Measurements from ENCODE around the gene MKI67.

DNA sequence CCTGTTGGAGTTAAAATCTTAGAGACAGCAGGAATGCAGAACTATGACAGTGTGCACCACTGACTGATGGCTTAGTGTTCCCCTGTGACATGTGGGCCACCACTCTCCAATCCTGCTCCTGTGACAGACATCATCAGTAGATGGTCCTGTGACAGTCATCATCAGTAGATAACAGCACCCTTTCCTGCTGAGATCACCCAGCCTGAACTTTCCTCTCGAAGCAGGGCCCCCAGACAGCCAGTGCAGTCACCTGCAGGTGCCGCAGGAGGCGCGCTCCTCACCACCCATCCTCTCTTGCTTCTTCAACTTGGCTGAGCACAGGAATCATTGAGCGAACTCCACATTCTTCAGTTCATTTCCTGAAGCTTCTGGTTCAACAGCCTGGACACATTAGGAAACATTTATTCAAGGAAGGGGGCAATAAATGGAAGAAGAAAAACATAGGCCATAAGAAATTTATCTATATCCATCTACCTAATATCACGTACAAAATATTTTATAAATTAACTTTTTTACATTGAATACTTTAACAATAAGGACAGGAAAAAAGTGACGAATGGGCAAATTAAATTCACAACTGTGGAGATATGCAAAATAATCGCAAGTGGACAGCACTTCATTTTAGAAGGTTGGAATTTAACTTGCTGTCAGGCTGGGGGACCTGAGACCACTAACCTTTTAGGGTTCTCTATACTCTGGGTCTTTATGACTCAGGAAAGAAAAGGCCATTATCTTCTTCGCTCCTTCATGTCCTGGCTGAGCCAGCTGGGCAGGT lies 32.0 kb upstream of the MKI67 start:
- TF ChIP-seq, protein P1, sequence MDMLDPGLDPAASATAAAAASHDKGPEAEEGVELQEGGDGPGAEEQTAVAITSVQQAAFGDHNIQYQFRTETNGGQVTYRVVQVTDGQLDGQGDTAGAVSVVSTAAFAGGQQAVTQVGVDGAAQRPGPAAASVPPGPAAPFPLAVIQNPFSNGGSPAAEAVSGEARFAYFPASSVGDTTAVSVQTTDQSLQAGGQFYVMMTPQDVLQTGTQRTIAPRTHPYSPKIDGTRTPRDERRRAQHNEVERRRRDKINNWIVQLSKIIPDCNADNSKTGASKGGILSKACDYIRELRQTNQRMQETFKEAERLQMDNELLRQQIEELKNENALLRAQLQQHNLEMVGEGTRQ (IDR thresholded peaks at IDR 0.05; ENCODE audit: low read depth, low read length) = no peak
- TF ChIP-seq, protein P2, sequence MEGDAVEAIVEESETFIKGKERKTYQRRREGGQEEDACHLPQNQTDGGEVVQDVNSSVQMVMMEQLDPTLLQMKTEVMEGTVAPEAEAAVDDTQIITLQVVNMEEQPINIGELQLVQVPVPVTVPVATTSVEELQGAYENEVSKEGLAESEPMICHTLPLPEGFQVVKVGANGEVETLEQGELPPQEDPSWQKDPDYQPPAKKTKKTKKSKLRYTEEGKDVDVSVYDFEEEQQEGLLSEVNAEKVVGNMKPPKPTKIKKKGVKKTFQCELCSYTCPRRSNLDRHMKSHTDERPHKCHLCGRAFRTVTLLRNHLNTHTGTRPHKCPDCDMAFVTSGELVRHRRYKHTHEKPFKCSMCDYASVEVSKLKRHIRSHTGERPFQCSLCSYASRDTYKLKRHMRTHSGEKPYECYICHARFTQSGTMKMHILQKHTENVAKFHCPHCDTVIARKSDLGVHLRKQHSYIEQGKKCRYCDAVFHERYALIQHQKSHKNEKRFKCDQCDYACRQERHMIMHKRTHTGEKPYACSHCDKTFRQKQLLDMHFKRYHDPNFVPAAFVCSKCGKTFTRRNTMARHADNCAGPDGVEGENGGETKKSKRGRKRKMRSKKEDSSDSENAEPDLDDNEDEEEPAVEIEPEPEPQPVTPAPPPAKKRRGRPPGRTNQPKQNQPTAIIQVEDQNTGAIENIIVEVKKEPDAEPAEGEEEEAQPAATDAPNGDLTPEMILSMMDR (conservative IDR thresholded peaks at IDR 0.05; ENCODE audit: low read depth, low read length) = no peak
- TF ChIP-seq RAD21 (IDR thresholded peaks at IDR 0.05; ENCODE audit: low read length) (no peak), FOS (IDR thresholded peaks at IDR 0.05; ENCODE audit: low read depth, low read length) (no peak), POLR2A (IDR thresholded peaks at IDR 0.05; ENCODE audit: low read depth, low read length) (no peak), BHLHE40 (IDR thresholded peaks at IDR 0.05; ENCODE audit: low read depth, low read length) (no peak), MXI1 (IDR thresholded peaks at IDR 0.05; ENCODE audit: borderline replicate concordance, low read depth, low read length) (no peak), CEBPB (IDR thresholded peaks at IDR 0.05; ENCODE audit: low read depth, low read length) (no peak), RCOR1 (IDR thresholded peaks at IDR 0.05; ENCODE audit: insufficient replicate concordance, low read length) (no peak), SMC3 (IDR thresholded peaks at IDR 0.05; ENCODE audit: low read depth, low read length) (no peak), RFX5 (IDR thresholded peaks at IDR 0.05; ENCODE audit: low read depth, low read length) (no peak)
